Testis (tissue), 2 donors: ENCODE measurements around the gene RHBDL2.

ENCODE experiments used
- CTCF ChIP-seq, 3 experiments: fragments of 450-650 bp in 2 of 3; fragments of 200-600 bp in 1 of 3; sonication (generic) in 1 of 3; IDR thresholded peaks; one replicate each; pipeline ENCODE4 v1.5.1; 2016 to 2019; ENCODE audit warnings: antibody characterized with exemption in 3 of 3, mild to moderate bottlenecking in 2 of 3, moderate library complexity in 1 of 3
- POLR2A ChIP-seq: fragments of 450-650 bp; IDR thresholded peaks from one replicate; pipeline ENCODE4 v1.6.1; 2017; ENCODE audit warnings: antibody characterized with exemption, mild to moderate bottlenecking, moderate library complexity

GRCh38 chr1:38885092-38885491, 56.5 kb downstream of the RHBDL2 start:
- no peak for TF ChIP-seq POLR2A
- no peak for TF ChIP-seq CTCF (IDR thresholded peaks at IDR 0.05)
